GM19397 (cell line): ENCODE measurements around the gene DHCR7.

Experiments
- ATAC-seq: cut with Tn5 transposase; IDR thresholded peaks from one replicate; pipeline ENCODE4 v1.9.1; 2021; ENCODE audit warnings: mild to moderate bottlenecking, moderate library complexity; ENCODE audit not compliant: unreplicated experiment

The DHCR7 gene

DNA sequence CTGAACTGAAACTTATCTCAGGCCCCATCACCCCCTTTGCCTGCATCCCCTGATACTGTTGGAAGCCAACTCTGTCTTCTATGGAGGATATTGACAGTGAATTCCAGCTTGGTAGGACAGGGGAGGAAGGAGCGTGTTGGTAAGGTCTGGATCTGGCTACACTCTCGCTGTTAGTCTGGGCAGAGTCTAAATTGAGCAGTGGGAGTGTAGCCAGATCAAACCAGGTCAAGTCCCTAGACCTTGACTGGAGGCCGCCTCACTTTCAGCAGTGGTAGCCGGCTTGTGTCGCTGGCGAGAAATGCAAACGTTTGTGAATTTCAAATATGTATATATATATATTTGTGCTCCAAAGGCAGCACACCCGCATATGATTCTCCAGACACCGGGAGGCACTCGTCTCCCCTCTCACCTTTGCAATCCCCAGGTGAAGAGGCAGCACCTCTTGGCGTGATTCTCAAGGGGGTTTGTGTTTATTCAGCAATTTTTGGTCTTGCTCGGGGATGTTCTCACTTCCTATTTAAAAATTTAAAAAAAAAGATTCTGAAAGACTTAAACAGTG, 26.7 kb downstream of the DHCR7 start:
- no peak for ATAC-seq

DNA sequence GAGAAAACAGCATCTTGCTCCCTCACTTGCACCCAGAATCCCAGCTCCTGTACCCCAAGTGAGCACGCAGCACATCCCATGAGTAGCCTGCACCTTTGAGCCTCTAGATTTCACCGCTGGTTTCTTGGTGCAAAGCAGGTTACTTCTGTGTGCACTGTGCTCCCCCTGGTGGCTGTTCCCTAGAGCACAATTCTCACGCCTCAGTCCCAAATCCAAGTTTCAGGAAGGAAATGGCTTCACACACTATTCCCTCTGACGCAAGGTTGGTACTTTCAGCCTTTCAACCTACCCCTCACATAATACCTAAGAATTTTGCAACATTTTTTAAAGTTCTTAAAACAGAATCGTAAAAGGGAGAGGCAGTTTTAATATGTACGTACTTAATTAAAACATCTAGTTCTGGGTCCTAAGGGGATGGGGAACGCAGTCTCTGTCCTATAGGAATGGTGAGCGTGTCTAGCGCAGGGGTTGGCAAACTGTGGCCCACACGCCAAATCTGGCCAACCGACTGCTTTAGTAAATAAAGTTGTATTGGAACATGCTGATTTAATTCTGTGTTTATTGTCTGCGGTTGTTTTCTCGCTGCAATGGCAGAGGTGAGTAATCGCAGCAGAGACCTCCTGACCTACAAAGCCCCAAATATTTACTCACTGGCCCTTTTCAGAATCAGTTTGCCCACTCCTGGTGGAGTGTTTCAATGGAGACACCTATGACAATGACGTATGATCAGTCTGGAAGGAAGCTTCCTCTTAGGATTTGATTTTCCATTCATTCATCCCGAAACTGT, 27.5 kb downstream of the DHCR7 start:
- ATAC-seq, result no peak

DNA sequence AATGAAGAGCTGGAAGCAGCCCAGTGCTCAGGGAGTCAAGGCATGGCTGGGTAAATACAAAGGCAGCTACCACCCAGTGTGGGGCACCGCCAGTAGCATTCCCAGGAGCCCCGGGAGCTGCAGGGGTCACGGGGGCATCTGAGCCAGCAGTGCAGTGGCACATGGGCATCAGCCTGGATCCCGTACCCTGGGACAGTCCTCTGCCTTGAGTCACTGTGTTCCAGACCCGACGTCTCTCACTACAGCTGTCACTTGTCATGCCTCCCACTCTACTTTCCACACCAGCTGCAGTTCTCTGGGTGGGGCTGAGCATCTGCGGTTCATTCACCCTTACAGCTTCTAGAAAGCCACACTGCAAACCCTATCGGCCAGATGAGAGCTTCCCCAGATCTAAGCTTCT, 29.6 kb downstream of the DHCR7 start:
- ATAC-seq, result no peak

DNA sequence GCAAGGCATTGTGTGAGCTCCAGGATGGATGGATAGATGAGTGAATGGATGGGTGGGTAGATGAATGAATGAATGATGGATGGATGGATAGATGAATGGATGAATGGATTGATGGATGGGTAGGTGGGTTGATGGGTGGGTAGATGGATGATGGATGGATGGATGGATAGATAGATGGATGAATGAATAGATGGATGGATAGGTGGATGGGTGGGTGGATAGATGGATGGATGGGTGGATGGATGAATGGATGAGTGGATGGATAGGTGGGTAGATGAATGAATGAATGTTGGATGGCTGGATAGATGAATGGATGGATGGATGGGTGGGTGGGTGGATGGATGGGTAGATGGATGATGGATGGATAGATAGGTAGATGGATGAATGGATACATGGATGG, 33.5 kb downstream of the DHCR7 start:
- ATAC-seq, result no peak

DNA sequence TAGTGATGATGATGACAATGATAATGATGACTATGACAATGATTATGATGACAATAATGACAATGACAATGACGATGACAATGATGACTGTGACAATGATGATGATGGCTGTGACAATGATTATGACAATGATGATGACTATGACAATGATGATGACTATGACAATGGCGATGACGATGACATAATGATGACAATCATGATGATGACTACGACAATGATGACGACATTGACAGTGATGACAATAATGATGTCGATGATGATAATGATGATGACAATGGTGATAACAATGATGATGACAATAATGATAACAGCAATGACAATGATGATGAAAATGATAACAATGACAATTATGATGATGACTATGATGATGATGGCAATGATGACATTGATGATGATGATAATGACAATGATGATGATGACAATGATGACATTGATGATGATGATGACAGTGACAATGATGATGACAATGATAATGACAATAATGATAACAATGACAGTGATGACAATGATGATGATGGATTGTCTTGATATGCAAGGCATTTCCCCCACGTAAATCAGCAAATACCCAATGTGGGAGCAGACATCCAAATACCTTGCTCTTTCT, 37.7 kb downstream of the DHCR7 start:
- no peak for ATAC-seq

DNA sequence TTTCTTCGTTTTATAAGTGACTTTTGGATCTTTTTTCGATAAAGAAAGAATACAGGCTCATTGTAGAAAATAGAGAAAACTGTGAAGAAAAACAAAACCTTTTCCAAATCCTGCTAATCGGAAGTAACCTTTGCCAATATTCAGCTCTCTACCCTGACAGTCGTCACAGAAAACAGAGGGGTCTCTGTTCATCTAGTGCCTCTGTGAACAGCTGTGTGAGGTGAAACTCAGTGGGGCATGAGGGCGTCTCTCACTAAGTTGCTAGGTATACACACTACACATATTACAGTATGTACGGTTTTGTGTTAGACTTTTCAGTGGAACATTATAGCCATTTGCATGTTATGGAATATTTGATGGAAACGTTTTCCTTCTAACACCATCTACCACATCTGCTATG, 39.4 kb downstream of the DHCR7 start:
- no peak for ATAC-seq

DNA sequence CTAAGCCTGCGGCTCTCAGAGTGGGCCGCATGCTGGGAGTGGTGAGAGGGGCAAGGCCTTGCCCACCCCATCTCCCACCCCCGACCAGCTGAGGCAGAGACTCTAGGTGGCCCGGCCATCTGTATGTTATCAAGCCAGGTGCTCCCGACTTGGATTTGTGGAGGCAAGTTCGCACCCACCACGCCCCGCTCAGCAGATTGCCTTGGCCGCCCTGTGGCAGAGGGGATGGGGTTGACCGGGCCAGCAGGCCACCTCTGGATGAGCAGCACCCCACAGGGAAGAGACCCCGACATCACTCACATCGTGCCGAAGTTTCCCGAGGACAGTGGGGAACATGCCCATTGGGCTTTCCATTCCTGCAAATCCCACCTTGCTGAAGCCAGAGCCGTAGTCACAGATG, 40.8 kb downstream of the DHCR7 start:
- no peak for ATAC-seq

DNA sequence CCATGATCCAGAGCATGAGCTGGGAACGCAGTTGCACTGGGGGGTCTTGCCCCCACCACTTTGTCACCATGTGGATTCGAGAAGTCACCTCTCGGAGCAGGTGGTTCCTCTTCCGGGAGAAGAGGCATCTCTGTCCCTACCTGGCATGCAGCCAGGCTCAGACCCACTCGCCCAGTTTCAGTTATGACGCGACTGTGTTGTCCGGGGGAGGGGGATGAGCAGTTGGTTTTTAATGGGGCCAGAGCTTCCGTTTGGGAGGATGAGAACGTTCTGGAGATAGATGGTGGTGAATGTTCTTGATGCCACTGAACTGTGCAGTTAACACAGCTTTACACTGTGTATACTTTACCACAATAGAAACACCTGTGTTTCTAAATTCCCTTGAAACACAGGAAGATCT, 41.5 kb downstream of the DHCR7 start:
- no peak for ATAC-seq

DNA sequence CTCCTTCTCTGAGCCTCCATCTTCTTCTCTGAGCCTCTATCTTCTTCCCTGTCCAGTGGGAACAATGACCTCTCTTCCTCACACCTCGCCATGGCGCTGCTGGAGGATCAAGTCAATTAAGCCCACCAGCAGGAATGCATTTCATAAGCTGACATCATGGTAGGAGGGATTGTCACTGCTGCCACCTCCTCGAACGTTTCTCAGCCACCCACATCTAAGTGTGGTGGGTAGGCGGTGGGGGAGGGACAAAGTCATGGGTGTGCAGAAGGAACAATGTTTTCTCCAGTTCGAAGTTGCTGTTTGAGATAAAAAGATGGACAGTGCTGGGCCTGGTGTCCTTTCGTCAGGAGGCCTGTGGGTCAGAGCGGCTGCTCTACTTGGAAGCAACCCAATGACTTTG, 44.0 kb downstream of the DHCR7 start:
- no peak for ATAC-seq

DNA sequence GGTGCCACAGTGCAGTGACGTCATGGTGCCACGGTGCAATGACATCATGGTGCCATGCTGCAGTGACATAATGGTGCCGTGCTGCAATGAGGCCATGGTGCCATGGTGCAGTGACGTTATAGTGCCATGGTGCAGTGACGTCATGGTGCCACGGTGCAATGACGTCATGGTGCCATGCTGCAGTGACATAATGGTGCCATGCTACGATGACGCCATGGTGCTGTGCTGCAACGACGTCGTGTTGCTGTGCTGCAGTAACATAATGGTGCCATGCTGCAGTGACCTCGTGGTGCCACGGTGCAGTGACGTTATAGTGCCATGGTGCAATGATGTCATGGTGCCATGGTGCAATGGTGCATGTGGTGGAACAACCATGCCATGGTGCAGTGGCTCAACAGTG, 45.3 kb downstream of the DHCR7 start:
- no peak for ATAC-seq

DNA sequence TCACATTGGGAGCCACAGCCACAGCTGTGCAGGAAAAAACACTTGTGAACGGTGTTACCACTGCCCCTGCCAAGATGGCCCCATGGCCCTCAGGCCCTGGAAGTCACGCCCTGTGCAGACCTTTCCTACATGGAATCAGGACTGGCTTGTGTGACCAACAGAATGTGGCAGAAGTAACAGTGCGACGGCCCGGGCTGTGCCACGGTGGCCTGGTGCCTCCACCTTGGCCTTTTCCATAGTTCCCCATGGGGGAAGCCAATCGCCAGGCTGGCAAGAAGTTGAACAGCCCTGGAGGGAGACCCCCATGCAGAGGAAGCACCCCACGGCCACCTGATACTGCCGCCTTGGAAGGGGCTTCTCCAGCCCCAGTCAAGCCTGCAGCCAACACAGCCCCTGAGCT, 48.0 kb downstream of the DHCR7 start:
- no peak for ATAC-seq

DNA sequence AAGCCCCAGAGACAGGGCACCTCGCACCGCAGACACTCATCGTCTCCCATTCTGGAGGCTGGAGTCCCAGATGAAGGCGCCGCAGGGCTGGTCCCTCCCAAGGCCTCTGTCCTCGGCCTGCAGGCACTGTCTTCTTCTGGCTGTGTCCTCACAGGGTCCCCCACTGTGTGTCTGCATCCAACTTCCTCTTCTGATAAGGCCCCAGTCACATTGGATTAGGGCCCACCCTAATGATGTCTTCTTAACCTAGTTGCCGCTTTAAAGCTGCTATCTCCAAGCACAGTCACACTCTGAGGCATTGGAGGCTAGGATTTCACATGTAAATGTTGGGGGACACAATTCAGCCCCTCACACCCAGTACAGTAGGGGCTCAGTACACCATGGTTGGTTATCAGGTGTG, 48.9 kb downstream of the DHCR7 start:
- ATAC-seq, result no peak

DNA sequence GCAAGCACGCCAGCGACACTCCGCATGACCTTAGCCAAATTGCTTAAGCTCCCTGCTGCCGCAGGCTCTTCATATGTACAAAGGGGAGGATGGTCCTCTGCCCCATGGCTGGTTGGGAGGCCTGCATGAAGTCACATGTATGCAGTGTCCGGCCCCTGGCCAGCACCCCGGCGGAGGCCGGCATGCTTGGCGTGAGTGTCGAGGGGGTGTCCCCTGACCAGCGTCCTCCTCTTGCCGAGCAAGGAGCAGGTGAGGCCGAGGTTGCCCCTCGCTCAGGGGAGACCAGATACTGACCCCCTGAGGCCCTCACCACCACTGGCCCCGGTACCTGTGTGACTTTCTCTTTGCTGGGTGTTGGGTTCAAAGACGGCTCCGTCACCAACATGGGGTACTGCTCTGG, 50.2 kb downstream of the DHCR7 start:
- no peak for ATAC-seq

DNA sequence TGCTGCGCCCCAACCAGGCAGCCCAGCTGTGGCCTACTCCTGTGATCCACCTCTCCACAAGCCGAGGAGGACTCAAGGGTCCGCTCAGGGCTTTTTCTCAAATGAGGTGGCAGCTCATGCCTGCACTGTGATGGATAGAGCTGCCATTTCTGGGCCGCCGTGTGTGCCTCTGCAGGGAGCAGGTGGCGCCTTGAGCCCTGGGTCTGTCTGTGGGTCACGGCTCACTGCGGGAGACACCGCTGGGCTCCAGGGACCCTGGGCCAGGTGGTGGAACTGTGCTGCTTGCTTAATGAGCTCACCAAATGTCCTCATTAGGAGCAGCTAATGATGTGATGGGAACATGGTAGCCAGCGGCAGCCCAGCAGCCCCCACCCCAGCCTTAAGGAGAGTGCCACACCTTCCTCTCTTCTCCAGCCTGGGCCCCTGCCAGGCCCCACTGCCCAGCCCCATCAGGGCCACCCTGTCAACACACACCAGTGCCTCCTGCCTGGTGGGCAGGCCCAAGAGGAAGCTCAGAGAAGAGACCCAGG, 50.8 kb downstream of the DHCR7 start:
- ATAC-seq, result no peak

DNA sequence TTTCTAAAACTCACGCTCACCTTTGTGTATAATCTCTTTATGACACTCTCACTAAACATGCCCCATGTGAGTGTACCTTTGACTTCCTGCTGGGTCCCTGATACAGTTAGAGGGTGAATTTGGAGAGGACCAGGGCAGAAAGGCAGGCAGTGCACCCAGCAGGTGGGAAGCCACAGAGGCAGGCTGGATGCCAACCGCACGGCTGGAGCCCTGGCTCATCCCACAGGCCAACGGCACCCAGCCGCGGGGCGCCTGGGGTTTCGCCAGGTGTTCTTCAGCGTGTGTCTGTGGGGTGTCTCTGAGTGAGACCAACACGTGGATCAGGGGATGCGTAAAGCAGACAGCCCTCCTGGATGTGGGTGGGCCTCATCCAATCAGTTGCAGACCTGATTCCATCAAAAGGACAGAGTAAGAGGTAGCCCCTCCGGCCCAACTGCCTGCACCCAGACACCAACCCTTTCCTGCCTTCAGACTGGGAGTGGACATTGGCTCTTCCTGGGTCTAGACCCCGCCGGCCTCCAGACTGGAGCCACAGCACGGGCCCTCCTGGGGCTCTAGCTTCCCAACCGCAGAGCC, 51.6 kb downstream of the DHCR7 start:
- ATAC-seq, result no peak

DNA sequence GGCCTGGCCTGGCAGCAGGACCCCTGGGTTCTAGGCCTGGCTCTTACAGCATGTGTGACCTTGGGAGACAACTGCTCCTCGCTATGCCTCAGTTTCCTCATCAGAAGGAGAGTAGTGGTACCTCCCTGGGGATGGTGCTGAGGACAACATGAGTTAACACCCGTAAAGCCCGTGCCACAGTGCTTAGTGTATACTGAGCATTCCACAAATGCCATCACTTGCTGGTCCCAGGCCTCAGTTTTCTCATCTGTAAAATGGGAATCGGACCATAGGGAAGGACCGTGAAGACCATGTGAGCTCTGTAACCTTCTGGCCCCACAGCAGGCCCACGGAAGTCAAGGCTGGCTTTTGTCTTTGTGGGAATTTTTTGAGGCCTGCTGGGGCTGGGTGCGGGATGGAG, 52.4 kb downstream of the DHCR7 start:
- no peak for ATAC-seq

DNA sequence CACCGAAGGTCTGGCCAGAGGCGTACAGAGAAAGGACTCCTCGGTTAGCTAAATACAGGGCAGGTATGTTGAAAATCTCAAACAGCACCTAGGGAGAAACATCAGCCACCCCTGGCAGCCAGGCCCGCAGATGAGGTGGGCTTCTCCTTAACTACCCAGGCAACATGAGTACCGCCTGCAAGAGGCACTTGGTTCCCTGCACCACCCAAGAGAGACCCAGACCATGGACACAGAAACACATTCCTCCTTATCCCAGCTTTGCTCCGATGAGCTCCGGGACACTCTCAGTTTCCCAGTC, 53.0 kb downstream of the DHCR7 start:
- ATAC-seq, result no peak

DNA sequence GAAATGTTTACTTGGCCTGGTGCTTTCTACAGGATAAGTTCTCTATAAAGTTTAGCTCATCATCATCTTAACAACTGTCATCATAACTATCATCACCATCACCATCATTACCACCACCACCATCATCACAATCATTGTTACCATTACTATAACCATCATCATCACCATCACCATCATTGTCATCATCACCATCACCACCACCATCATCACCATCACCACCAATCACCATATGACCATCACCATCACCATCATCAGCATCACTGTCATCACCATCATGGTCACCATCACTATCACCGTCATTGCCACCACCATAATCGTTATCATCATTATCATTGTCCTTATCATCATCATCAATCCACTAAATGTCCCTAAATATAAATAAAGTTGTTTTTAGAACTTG, 54.9 kb downstream of the DHCR7 start:
- ATAC-seq, result no peak

DNA sequence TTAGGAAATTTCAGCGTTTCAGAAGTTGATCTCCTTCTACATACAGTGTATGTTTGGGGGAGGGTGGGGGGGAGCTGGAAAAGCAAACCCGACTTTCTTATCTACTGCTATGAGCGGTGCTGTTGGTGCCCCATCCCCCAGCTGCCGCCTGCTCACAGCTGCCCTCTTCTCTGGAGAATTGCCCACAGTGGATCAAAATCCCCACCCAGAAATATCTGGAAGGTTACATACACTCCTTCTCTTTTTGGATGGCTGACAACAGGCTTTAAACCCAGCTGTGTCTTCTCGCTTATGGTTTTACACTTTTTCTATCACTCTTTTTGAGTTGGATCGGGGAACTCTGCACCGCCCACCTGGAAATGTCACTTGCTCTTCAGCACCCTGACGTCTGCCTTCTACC, 56.4 kb downstream of the DHCR7 start:
- ATAC-seq, result no peak

DNA sequence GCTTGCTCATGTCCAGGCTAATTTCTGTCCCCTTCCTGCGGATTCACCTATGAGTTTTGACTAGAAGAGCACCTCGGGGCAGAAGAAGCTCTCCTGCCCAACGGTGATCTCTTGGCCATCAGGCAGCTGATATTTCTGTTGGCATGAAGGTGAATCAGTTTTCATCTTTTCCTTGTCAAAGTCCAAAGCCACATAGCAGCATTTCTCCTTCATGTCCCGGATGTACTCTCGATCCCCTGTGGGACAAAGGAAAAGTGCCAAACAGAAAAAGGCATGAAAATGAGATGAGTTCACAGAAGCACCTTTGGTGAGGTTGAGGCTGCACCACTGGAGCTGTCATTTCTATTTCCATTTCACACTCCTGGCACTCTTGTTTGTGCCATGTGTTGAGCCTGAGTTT, 56.8 kb downstream of the DHCR7 start:
- no peak for ATAC-seq

DNA sequence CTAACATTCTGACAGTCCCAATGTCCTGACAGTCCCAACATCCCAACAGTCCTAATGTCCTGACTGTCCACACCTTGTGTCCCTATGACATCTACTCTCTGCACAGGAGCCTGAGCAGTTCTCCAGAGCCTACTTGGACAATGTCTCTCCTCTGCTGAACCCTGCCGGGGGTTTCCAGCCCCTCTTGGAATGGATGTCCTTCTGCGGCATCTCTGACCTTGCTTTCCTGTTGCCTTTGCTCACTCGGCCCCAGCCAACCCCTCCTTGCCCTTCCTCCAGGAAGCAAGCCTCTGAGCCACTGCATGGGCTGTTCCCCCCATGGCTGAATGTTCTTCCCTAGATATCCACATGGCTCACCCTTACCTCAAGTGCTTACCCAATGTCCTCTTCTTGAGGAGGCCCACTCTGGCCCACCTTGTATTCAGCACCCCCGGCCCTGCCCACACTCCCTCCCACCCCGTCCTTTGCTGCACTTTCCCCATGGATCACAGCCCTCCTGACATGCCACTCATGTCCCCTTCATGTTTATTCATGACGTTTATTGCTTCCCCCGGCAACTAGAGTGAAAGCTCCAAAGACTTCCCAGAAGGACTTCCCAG, 59.5 kb downstream of the DHCR7 start:
- no peak for ATAC-seq
